ENCODE results near the gene RAP1GDS1.
"Not testable (repeated sequence)": the region's sequence is repeated elsewhere in the genome, so short reads cannot be mapped to it uniquely, and the experiment has no call there.

RAP1GDS1 gene

GRCh38 chr4:98433691-98434090 lies 172.5 kb downstream of the RAP1GDS1 start:
- DNase-seq (ENCODE audit: low read depth) = no peak

- no peak for DNase-seq (ENCODE audit: low read depth)
These were observed 173.6 kb downstream of the RAP1GDS1 start for GRCh38 chr4:98434816-98435215.

- no peak for DNase-seq (ENCODE audit: low read depth)
These were observed 183.2 kb downstream of the RAP1GDS1 start for GRCh38 chr4:98444371-98444770.

- DNase-seq (ENCODE audit: low read depth) = no peak
These were observed 185.6 kb downstream of the RAP1GDS1 start for GRCh38 chr4:98446499-98447375.

- no peak for DNase-seq (ENCODE audit: low read depth)
These were observed 186.5 kb downstream of the RAP1GDS1 start for GRCh38 chr4:98447648-98448047.

GRCh38 chr4:98448908-98449307 lies 187.7 kb downstream of the RAP1GDS1 start:
- peak; percentile 42 for DNase-seq (ENCODE audit: low read depth)

GRCh38 chr4:98452091-98452490 lies 190.9 kb downstream of the RAP1GDS1 start:
- DNase-seq (ENCODE audit: low read depth) = no peak

- DNase-seq (ENCODE audit: low read depth) = not testable (repeated sequence)
These were observed 196.2 kb downstream of the RAP1GDS1 start for GRCh38 chr4:98457422-98457821.

GRCh38 chr4:98461121-98461865 lies 200.1 kb downstream of the RAP1GDS1 start:
- DNase-seq (ENCODE audit: low read depth) = not testable (repeated sequence)

GRCh38 chr4:98462487-98462886 lies 201.3 kb downstream of the RAP1GDS1 start:
- DNase-seq (ENCODE audit: low read depth) = no peak

- DNase-seq (ENCODE audit: low read depth) = no peak
These were observed 205.8 kb downstream of the RAP1GDS1 start for GRCh38 chr4:98466868-98467599.

- DNase-seq (ENCODE audit: low read depth) = peak; percentile 45
These were observed 206.5 kb downstream of the RAP1GDS1 start for GRCh38 chr4:98467627-98468072.

GRCh38 chr4:98468709-98469108 lies 207.5 kb downstream of the RAP1GDS1 start:
- DNase-seq (ENCODE audit: low read depth) = no peak

- no peak for DNase-seq (ENCODE audit: low read depth)
These were observed 208.6 kb downstream of the RAP1GDS1 start for GRCh38 chr4:98469771-98470170.

- no peak for DNase-seq (ENCODE audit: low read depth)
These were observed 209.2 kb downstream of the RAP1GDS1 start for GRCh38 chr4:98470366-98470765.

GRCh38 chr4:98470831-98471230 lies 209.6 kb downstream of the RAP1GDS1 start:
- DNase-seq (ENCODE audit: low read depth) = peak; percentile 53

GRCh38 chr4:98473046-98473445 lies 211.9 kb downstream of the RAP1GDS1 start:
- no peak for DNase-seq (ENCODE audit: low read depth)

- no peak for DNase-seq (ENCODE audit: low read depth)
These were observed 213.2 kb downstream of the RAP1GDS1 start for GRCh38 chr4:98474408-98474844.

- no peak for DNase-seq (ENCODE audit: low read depth)
These were observed 215.7 kb downstream of the RAP1GDS1 start for GRCh38 chr4:98476891-98477290.

GRCh38 chr4:98479590-98479989 lies 218.4 kb downstream of the RAP1GDS1 start:
- not testable (repeated sequence) for DNase-seq (ENCODE audit: low read depth)

- no peak for DNase-seq (ENCODE audit: low read depth)
These were observed 219.4 kb downstream of the RAP1GDS1 start for GRCh38 chr4:98480535-98480934.

- no peak for DNase-seq (ENCODE audit: low read depth)
These were observed 220.0 kb downstream of the RAP1GDS1 start for GRCh38 chr4:98481167-98481566.
